ENCODE measurements around the gene AAGAB. TPM values are rescaled to one million over a fixed set of nuclear protein-coding genes. Genes with fewer than 3 reads are reported as not detected.

The AAGAB gene
- total and polyA plus RNA-seq, 7 experiments from 2014 or later, result 19.5 to 47.8 (median 25.7) TPM

DNA sequence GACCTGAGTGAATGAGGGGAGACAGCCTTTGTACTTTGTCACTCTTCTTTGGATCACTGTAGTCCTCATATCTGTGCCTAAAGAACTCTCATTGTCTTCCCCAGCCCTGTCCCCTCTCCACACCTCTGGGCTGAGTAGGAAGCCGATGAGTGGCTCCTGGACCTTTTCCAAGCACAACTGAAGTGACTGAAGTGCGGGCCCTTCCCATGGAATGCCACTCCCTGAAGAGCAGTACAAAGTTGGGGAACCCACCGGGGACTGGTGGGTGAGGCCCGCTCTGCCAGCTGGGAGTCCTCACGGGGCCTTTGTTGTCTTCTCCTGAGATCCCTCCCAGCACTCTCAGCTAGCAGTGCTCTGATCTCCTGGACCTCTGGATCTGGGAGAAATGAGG, 90.1 kb downstream of the AAGAB start:
- Mint-ChIP-seq H3K4me1 (peaks cover 4 to 54% (median 8%) of the 10 kb centered on the region in 7 donors), H3K9me3 (no peaks in the 10 kb centered on the region), H3K36me3 (peaks cover 0 to 42% (median 12%) of the 10 kb centered on the region in 5 donors), H3K4me3 (no peak overlapping the region), H3K27me3 (no peaks in the 10 kb centered on the region), H3K27ac (peak overlapping the region in 1 of 9 donors; percentile 49)
- no peak overlapping the region for H3K27ac ChIP-seq (ENCODE audit: low read depth, low read length)
- no peak overlapping the region for H3K4me3 ChIP-seq (ENCODE audit: low read length)
- ChIA-PET CTCF (no interaction called here), POLR2A (no interaction called here)
- peaks cover 0 to 7% of the 10 kb centered on the region in 2 donors for H3K4me1 ChIP-seq (ENCODE audit: control insufficient read depth in 2 of 2, insufficient read depth in 2 of 2, low read length in 2 of 2)
- no peaks in the 10 kb centered on the region for H3K9me3 ChIP-seq (ENCODE audit: control insufficient read depth in 2 of 3, low read length in 3 of 3)
- DNase-seq (no peak), ATAC-seq (no peak)
- H3K36me3 ChIP-seq (ENCODE audit: control insufficient read depth in 2 of 3, insufficient read depth in 3 of 3, low read length in 3 of 3), result peaks cover 4 to 46% (median 6%) of the 10 kb centered on the region in 3 experiments
- no peaks in the 10 kb centered on the region for H3K27me3 ChIP-seq (ENCODE audit: control insufficient read depth in 2 of 2, insufficient read depth in 2 of 2, low read length in 2 of 2)
- intact Hi-C loops (cut with micrococcal nuclease), result no loop called here

DNA sequence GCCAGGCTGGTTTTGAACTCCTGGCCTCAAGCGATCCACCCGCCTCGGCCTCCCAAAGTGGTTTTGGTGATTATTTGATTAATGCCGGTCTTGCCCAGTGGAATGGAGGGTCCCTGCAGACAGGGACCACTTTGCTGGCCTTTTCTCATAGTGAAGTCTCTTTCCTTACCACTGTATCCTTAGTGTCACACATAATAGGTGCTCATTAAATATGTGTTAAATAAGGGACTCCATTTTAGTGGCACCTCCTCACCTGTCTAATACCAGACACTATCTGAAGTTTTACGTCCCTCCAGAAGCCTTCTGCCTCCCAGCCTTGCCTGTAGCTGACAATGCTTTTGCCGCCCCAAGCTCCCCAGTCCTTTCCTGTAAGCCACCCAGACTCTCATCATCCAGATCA, 91.3 kb downstream of the AAGAB start:
- Mint-ChIP-seq H3K27ac (peak overlapping the region in 1 of 9 donors; percentile 12), H3K27me3 (no peaks in the 10 kb centered on the region), H3K36me3 (peaks cover 0 to 35% (median 8%) of the 10 kb centered on the region in 5 donors), H3K4me3 (no peak overlapping the region), H3K4me1 (peaks cover 7 to 49% (median 12%) of the 10 kb centered on the region in 7 donors), H3K9me3 (no peaks in the 10 kb centered on the region)
- POLR2A ChIA-PET, result no interaction called here
- CTCF ChIA-PET, result no interaction called here
- H3K27me3 ChIP-seq (ENCODE audit: control insufficient read depth in 2 of 2, insufficient read depth in 2 of 2, low read length in 2 of 2), result no peaks in the 10 kb centered on the region
- no peak overlapping the region for H3K4me3 ChIP-seq (ENCODE audit: low read length)
- no peak overlapping the region for H3K27ac ChIP-seq (ENCODE audit: low read depth, low read length)
- H3K9me3 ChIP-seq (ENCODE audit: control insufficient read depth in 2 of 3, low read length in 3 of 3), result no peaks in the 10 kb centered on the region
- H3K36me3 ChIP-seq (ENCODE audit: control insufficient read depth in 2 of 3, insufficient read depth in 3 of 3, low read length in 3 of 3), result peaks cover 4 to 35% (median 5%) of the 10 kb centered on the region in 3 experiments
- intact Hi-C loops (cut with micrococcal nuclease), result no loop called here
- peaks cover 0 to 7% of the 10 kb centered on the region in 2 donors for H3K4me1 ChIP-seq (ENCODE audit: control insufficient read depth in 2 of 2, insufficient read depth in 2 of 2, low read length in 2 of 2)
- DNase-seq (no peak), ATAC-seq (no peak)

DNA sequence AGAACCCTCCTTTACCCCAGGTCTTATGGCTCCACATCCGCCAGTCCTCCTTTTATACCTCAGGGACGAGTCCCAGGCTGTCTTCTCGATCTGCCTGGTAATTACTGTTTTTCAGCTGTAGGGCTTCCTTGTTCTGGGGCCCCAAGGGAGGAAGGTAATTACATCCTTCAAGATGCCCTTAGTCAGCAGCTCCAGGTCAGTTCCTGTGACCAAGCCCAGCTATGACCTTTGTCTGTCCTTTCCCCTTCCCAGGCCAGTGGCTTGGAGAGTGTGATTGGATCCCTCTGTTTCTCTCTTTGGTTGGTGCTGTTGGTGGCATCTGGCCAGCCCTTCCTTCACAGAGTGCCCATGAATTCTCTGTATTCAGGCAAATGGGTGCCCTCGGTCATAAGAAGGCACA, 92.6 kb downstream of the AAGAB start:
- H3K4me3 Mint-ChIP-seq, result no peak overlapping the region
- ATAC-seq (peak; percentile 47), DNase-seq (no peak)
- peaks cover 0 to 7% of the 10 kb centered on the region in 2 donors for H3K4me1 ChIP-seq (ENCODE audit: control insufficient read depth in 2 of 2, insufficient read depth in 2 of 2, low read length in 2 of 2)
- no peak overlapping the region for H3K4me3 ChIP-seq (ENCODE audit: low read length)
- H3K27ac Mint-ChIP-seq, result peak overlapping the region in 2 of 9 donors; percentile 19 to 58
- ChIA-PET POLR2A (no interaction called here), CTCF (interaction anchor here (1.1 kb wide), 1 partner anchor 78 kb away, joined by 3 read pairs; no protein-coding TSS in a partner anchor)
- intact Hi-C loops (cut with micrococcal nuclease), result no loop called here
- no peaks in the 10 kb centered on the region for H3K9me3 Mint-ChIP-seq
- peaks cover 0 to 24% (median 4%) of the 10 kb centered on the region in 3 experiments for H3K36me3 ChIP-seq (ENCODE audit: control insufficient read depth in 2 of 3, insufficient read depth in 3 of 3, low read length in 3 of 3)
- no peaks in the 10 kb centered on the region for H3K27me3 Mint-ChIP-seq
- H3K9me3 ChIP-seq (ENCODE audit: control insufficient read depth in 2 of 3, low read length in 3 of 3), result no peaks in the 10 kb centered on the region
- H3K27me3 ChIP-seq (ENCODE audit: control insufficient read depth in 2 of 2, insufficient read depth in 2 of 2, low read length in 2 of 2), result no peaks in the 10 kb centered on the region
- peaks cover 0 to 25% (median 7%) of the 10 kb centered on the region in 5 donors for H3K36me3 Mint-ChIP-seq
- no peak overlapping the region for H3K27ac ChIP-seq (ENCODE audit: low read depth, low read length)
- H3K4me1 Mint-ChIP-seq, result peaks cover 13 to 56% (median 20%) of the 10 kb centered on the region in 7 donors

DNA sequence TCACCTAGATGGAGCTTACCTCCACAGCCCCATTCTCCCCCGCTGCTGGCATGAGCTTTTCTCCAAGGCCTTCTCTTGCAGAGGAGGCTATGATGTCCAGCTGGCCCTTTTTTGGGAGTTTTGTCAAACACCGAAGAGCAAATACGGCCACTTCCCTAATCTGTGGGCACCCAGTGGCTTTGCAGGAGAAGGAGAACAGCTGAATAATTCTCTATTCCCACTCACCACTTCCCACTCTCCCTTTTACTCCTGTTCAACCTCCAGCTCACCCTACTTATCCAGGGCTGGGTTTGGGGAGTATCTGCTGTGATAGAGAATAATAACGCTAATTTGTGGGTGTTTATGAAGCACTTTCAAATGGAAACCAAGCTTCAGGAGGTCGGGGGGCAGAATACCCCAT, 93.0 kb downstream of the AAGAB start:
- Mint-ChIP-seq H3K27ac (no peak overlapping the region), H3K36me3 (peaks cover 0 to 24% (median 4%) of the 10 kb centered on the region in 5 donors), H3K9me3 (no peaks in the 10 kb centered on the region), H3K4me3 (no peak overlapping the region), H3K4me1 (peaks cover 13 to 57% (median 22%) of the 10 kb centered on the region in 7 donors), H3K27me3 (no peaks in the 10 kb centered on the region)
- no peak overlapping the region for H3K27ac ChIP-seq (ENCODE audit: low read depth, low read length)
- ChIA-PET CTCF (interaction anchor here (1.1 kb wide), 1 partner anchor 79 kb away, joined by 3 read pairs; no protein-coding TSS in a partner anchor), POLR2A (no interaction called here)
- ATAC-seq (no peak), DNase-seq (no peak)
- H3K4me3 ChIP-seq (ENCODE audit: low read length), result no peak overlapping the region
- intact Hi-C loops (cut with micrococcal nuclease), result no loop called here
- no peaks in the 10 kb centered on the region for H3K9me3 ChIP-seq (ENCODE audit: control insufficient read depth in 2 of 3, low read length in 3 of 3)
- H3K4me1 ChIP-seq (ENCODE audit: control insufficient read depth in 2 of 2, insufficient read depth in 2 of 2, low read length in 2 of 2), result peaks cover 0 to 7% of the 10 kb centered on the region in 2 donors
- H3K36me3 ChIP-seq (ENCODE audit: control insufficient read depth in 2 of 3, insufficient read depth in 3 of 3, low read length in 3 of 3), result peaks cover 0 to 19% (median under 1%) of the 10 kb centered on the region in 3 experiments
- no peaks in the 10 kb centered on the region for H3K27me3 ChIP-seq (ENCODE audit: control insufficient read depth in 2 of 2, insufficient read depth in 2 of 2, low read length in 2 of 2)

DNA sequence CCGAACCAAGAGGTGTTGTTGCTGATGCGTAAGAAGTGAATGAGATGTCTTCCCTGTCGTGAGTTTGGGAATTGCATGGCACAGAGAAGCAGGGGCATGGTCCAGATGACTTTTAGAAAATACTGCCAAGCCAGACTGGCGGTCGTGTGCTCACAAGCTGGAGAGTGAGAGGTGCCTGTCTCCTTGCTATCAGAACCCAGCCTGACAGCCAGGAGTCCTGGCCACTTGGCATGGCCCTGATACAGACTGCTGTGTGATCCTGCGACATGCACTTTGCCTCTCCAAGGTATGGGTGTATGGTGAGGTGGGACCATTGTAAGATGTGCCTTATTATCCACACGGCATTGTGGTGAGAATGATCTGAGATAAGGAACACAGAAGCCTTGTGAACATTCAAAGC, 96.1 kb downstream of the AAGAB start:
- Histone ChIP-seq H3K36me3 (ENCODE audit: control insufficient read depth in 2 of 3, insufficient read depth in 3 of 3, low read length in 3 of 3) (no peaks in the 10 kb centered on the region), H3K4me3 (ENCODE audit: low read length) (no peak overlapping the region), H3K27ac (ENCODE audit: low read depth, low read length) (no peak overlapping the region), H3K9me3 (ENCODE audit: control insufficient read depth in 2 of 3, low read length in 3 of 3) (no peaks in the 10 kb centered on the region), H3K27me3 (ENCODE audit: control insufficient read depth in 2 of 2, insufficient read depth in 2 of 2, low read length in 2 of 2) (no peaks in the 10 kb centered on the region), H3K4me1 (ENCODE audit: control insufficient read depth in 2 of 2, insufficient read depth in 2 of 2, low read length in 2 of 2) (peaks cover 0 to 7% of the 10 kb centered on the region in 2 donors)
- DNase-seq (no peak), ATAC-seq (no peak)
- H3K4me1 Mint-ChIP-seq, result peaks cover 13 to 70% (median 34%) of the 10 kb centered on the region in 7 donors
- peak overlapping the region in 1 of 9 donors; percentile 31 for H3K27ac Mint-ChIP-seq
- ChIA-PET CTCF (interaction anchor here (0.6 kb wide), 1 partner anchor 140 kb away, joined by 4 read pairs; no protein-coding TSS in a partner anchor), POLR2A (no interaction called here)
- H3K9me3 Mint-ChIP-seq, result peaks cover 0 to 6% (median 0%) of the 10 kb centered on the region in 11 donors
- H3K36me3 Mint-ChIP-seq, result peaks cover 0 to 39% (median 6%) of the 10 kb centered on the region in 5 donors
- no peak overlapping the region for H3K4me3 Mint-ChIP-seq
- intact Hi-C loops (cut with micrococcal nuclease), result no loop called here
- H3K27me3 Mint-ChIP-seq, result no peaks in the 10 kb centered on the region

DNA sequence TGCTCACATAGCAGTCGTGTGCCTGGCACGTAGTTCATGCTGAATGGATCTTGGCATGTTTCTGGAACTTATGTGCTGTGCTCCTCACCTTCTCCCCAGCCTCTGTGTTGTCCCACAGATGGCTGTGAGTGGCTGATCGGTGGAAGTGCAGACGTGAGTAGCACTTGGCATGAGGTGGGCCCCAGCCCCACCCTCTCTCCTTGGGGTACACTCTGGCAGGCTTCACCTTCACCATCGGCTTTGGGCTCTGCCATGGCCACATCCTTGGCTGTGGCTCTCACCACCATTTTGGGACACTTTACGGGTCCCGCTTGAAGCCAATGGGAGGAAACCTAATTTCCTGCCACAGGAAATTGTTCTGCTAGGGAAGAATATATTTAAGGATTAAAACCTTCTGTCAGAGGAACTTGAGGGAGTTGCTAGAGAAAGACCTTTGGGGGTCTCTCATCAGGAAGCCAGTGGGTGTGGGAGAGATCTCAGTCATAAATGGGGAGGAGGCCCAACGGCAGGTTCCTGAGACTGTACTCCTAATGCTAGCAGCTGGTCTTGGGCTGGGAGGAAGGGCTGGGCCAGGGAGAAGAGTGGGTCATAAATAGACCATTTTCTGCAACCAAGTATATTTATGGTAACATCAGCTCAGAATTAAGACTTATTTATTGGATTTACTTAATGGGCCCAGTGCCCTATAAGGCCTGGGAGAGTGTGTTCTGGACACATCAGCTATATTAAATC, 96.8 kb downstream of the AAGAB start:
- no peak overlapping the region for H3K4me3 ChIP-seq (ENCODE audit: low read length)
- DNase-seq (no peak), ATAC-seq (no peak)
- no peaks in the 10 kb centered on the region for H3K9me3 ChIP-seq (ENCODE audit: control insufficient read depth in 2 of 3, low read length in 3 of 3)
- H3K27ac ChIP-seq (ENCODE audit: low read depth, low read length), result no peak overlapping the region
- peaks cover 0 to 7% of the 10 kb centered on the region in 2 donors for H3K4me1 ChIP-seq (ENCODE audit: control insufficient read depth in 2 of 2, insufficient read depth in 2 of 2, low read length in 2 of 2)
- H3K4me3 Mint-ChIP-seq, result no peak overlapping the region
- intact Hi-C loops (cut with micrococcal nuclease), result no loop called here
- H3K4me1 Mint-ChIP-seq, result peaks cover 15 to 70% (median 35%) of the 10 kb centered on the region in 7 donors
- ChIA-PET CTCF (interaction anchor here (0.6 kb wide), 1 partner anchor 140 kb away, joined by 4 read pairs; no protein-coding TSS in a partner anchor), POLR2A (no interaction called here)
- H3K27me3 ChIP-seq (ENCODE audit: control insufficient read depth in 2 of 2, insufficient read depth in 2 of 2, low read length in 2 of 2), result no peaks in the 10 kb centered on the region
- no peaks in the 10 kb centered on the region for H3K27me3 Mint-ChIP-seq
- peaks cover 0 to 40% (median 6%) of the 10 kb centered on the region in 5 donors for H3K36me3 Mint-ChIP-seq
- no peaks in the 10 kb centered on the region for H3K36me3 ChIP-seq (ENCODE audit: control insufficient read depth in 2 of 3, insufficient read depth in 3 of 3, low read length in 3 of 3)
- H3K27ac Mint-ChIP-seq, result peak overlapping the region in 1 of 9 donors; percentile 31
- peaks cover 0 to 6% (median 0%) of the 10 kb centered on the region in 11 donors for H3K9me3 Mint-ChIP-seq

Data from naive thymus-derived CD4-positive, alpha-beta T cell (primary cell).